GM12864 (cell line): Measurements from ENCODE around the gene STAT4.
A peak's percentile ranks its signal among the peaks of the same experiment; 100 is the strongest.

Experiments used
- DNase-seq: peaks from one replicate; pipeline ENCODE4 v3.0.0-alpha.2; 2011; ENCODE audit warnings: low read depth
- H3K4me3 ChIP-seq: 2 replicates; pipeline ENCODE4 v1.5.1; 2011; ENCODE audit warnings: mild to moderate bottlenecking, low read depth, low read length, control low read depth
- TF ChIP-seq, protein P1 (sequence below): IDR thresholded peaks from 2 replicates; pipeline ENCODE4 v1.5.1; 2011; ENCODE audit warnings: low read depth, mild to moderate bottlenecking, moderate library complexity, low read length, control low read depth, inconsistent platforms; ENCODE audit errors: missing control alignments

The STAT4 gene

DNA sequence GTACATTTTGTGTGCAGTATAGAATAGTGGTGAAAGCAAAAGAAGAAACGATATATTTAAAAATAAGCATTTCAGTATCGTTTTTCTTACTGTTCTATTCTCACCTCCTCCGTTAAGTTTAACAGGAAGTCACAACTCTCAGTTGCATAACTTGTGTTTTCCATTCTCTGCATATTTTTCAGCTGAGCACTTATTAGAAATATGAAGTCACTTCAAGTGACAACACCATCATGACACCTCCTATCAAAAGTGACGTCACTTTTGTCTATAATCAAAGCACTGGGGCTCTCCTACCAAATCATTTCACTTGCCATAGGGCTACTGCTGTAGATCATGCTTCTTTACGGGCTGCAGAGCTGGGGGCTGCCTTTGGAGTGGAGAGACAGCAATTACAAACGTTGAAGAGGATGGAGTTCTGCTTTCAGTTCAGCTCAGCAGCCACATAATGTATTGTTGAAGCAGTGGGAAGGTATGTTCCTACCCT lies 36.3 kb downstream of the STAT4 start:
- TF ChIP-seq, protein P1, sequence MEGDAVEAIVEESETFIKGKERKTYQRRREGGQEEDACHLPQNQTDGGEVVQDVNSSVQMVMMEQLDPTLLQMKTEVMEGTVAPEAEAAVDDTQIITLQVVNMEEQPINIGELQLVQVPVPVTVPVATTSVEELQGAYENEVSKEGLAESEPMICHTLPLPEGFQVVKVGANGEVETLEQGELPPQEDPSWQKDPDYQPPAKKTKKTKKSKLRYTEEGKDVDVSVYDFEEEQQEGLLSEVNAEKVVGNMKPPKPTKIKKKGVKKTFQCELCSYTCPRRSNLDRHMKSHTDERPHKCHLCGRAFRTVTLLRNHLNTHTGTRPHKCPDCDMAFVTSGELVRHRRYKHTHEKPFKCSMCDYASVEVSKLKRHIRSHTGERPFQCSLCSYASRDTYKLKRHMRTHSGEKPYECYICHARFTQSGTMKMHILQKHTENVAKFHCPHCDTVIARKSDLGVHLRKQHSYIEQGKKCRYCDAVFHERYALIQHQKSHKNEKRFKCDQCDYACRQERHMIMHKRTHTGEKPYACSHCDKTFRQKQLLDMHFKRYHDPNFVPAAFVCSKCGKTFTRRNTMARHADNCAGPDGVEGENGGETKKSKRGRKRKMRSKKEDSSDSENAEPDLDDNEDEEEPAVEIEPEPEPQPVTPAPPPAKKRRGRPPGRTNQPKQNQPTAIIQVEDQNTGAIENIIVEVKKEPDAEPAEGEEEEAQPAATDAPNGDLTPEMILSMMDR, result no peak
- H3K4me3 ChIP-seq, result no peak overlapping the region; the same call in 1 of the 2 replicates
- peak; percentile 64 for DNase-seq

DNA sequence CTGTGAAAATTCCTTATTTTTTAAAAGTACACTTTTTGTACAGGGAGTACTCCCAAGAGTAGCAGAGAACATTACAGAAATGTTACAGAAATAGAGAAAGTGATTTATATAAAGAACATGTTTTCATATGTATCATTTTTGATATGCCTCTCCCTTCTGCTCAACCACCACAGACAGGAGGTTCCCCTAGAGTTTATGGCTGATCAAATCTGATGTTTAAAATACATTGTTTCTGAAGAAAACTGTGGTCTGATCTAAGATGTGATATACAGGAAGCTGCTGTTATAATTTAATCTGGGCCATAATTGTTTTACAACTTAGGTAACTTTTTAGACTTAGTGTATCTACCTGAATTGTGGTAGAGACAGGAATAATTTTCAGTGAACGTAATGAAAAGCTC lies 37.0 kb downstream of the STAT4 start:
- H3K4me3 ChIP-seq, result no peak overlapping the region
- TF ChIP-seq, protein P1, result no peak
- DNase-seq, result no peak

DNA sequence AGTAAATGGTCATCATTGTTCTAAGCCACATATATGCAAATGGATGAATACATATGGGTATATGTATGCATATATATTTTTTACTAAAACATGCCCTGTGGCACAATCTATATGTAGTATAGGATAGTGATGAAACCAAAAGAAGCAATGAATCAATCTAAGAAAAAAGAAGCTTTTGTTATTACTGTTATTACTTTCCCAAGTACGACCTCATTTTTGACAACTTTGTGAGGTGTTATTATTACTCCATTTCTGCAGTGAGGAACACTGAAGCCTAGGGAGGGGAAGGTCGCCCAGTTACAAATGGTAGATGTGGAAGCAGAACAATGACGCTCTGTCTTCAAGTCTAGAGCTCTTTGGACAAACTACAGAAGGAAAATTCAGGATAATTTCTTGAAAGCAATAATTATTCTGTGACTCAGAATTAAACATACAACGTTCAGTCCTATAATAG lies 38.3 kb downstream of the STAT4 start:
- TF ChIP-seq, protein P1, result no peak
- H3K4me3 ChIP-seq, result no peak overlapping the region
- no peak for DNase-seq

DNA sequence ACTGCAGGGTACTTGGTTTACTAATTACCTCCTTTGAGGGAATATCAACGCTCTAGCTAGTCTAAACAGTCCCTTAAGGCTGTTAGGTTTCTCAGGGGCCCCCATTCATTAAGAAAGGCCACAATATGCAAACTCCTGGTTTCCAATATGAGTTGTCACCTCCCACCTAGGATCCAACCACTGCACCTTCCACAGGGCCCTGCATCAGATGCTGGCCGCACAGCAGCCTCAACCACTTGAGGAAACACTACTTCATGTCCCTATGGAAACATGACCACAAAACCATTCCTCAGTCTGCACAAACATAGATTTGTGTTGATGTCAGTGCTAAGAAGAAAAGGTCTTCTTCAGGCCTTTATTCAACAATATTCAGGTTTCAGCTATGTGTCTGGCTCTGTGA lies 40.9 kb downstream of the STAT4 start:
- DNase-seq, result no peak
- TF ChIP-seq, protein P1, result no peak
- no peak overlapping the region for H3K4me3 ChIP-seq

DNA sequence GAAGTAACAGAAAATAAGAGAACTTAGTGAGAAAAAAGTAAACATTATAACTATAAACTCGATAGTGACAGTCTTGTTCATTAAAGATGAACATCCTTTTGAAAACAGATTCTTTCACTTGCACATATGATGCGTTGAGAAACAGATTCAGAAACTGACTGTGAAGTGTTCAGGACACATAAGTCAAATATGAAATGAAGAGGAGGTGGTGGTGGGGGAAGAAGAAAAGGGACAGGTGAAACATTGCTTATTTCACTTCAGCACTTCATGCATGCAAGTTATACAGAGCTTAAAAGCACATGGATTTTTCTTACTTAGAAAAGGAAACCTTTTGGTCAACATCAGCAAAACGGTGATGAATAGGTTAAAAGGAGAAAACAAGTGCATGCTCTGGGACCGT lies 42.5 kb downstream of the STAT4 start:
- no peak for DNase-seq
- no peak overlapping the region for H3K4me3 ChIP-seq
- TF ChIP-seq, protein P1, result no peak

DNA sequence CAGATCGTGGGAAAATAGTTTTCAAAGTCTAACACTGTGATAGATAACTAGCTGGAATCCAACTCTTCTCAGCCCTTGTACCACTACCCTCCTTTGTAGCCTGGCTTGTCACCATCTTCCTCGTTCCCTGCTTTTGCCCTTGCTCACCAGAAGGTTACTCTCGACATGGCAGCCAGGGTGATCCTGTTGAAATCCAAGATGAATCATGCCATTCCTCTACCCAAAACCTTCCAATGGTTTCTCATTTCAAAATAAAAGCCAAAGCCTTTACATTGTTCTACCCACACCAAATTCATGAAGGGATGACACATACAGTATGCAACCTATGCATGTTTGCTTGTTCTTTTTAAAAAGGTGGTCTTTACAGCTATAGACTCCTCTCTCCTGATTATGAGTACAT lies 45.7 kb downstream of the STAT4 start:
- TF ChIP-seq, protein P1, result no peak
- H3K4me3 ChIP-seq, result no peak overlapping the region
- DNase-seq, result no peak

DNA sequence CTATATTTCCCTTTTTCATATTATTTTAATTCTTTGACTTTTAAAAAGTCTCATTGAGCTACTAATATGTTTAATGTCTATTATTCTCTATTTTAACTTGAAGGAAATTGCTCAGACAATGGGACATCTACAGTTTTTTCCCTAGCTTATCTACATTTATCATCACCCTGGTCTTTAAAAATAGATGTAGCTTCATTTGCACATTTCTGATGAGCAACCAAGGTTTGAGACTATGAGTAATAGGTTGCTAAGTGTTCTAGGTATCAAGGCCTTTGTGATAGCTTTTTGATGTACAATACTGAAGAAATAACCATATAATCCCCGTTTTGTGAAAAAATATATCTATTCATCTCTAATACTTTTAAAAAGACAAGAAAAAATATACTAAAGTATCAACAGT lies 47.0 kb downstream of the STAT4 start:
- no peak overlapping the region for H3K4me3 ChIP-seq
- no peak for DNase-seq
- TF ChIP-seq, protein P1, result no peak
